Body of pancreas (tissue), 4 donors: ENCODE results near the gene KRI1. TPM values are rescaled to one million over a fixed set of nuclear protein-coding genes. Genes with fewer than 3 reads are reported as not detected.

Source experiments
- ATAC-seq: fragments of 150-250 bp; one replicate; pipeline ENCODE4 v1.9.1; 2016
- DNase-seq, 4 donors: peaks; one replicate each; pipeline ENCODE4 v3.0.0-alpha.2; 2019
- H3K27ac ChIP-seq, 4 donors: fragments of 200-600 bp; sonication (generic); 1 replicate in 3 of 4; 2 replicates in 1 of 4; pipeline versions ENCODE4 v1.5.1 to v1.6.1; 2016 to 2019; ENCODE audit warnings: mild to moderate bottlenecking in 1 of 4, mixed read lengths in 1 of 4, moderate library complexity in 1 of 4
- H3K27me3 ChIP-seq, 2 donors: fragments of 200-600 bp; sonication (generic); one replicate each; pipeline ENCODE4 v1.6.0; 2016; ENCODE audit warnings: mild to moderate bottlenecking in 1 of 2
- H3K36me3 ChIP-seq, 2 donors: fragments of 200-600 bp; sonication (generic); replicated peaks in 1 of 2; 2 replicates each; pipeline ENCODE4 v1.5.1; 2016; ENCODE audit warnings: low read depth in 2 of 2; ENCODE audit not compliant: insufficient read depth in 1 of 2
- H3K4me1 ChIP-seq: fragments of 200-600 bp; sonication (generic); one replicate; pipeline ENCODE4 v1.6.0; 2016
- H3K4me3 ChIP-seq, 2 donors: fragments of 200-600 bp; sonication (generic); 1 replicate in 1 of 2; 2 replicates in 1 of 2; pipeline ENCODE4 v1.5.1; 2016 to 2019
- H3K9me3 ChIP-seq, 3 donors: fragments of 200-600 bp; sonication (generic); 1 replicate in 2 of 3; 2 replicates in 1 of 3; pipeline ENCODE4 v1.5.1; 2016
- CTCF ChIP-seq, 7 experiments: fragments of 450-650 bp in 4 of 7; fragments of 200-600 bp in 3 of 7; sonication (generic) in 3 of 7; IDR thresholded peaks; one replicate each; pipeline ENCODE4 v1.5.1; 2016 to 2019; ENCODE audit warnings: antibody characterized with exemption in 7 of 7
- POLR2A ChIP-seq, 3 donors: fragments of 450-650 bp; IDR thresholded peaks; one replicate each; pipeline ENCODE4 v1.6.1; 2016; ENCODE audit warnings: antibody characterized with exemption in 3 of 3, mild to moderate bottlenecking in 2 of 3
- WGBS, 2 donors: methylation state at CpG; one replicate each; pipeline ENCODE4 v1.1.5; 2017; 5-methylcytosine and 5-hydroxymethylcytosine counted together
- intact Hi-C: fragments of 100-400 bp; cut with DNase I; formaldehyde crosslinking; loops from one replicate; pipeline ENCODE4 v1.15.1; 2023
- total RNA-seq, 2 donors: library from RNA; depleted of rRNA; stranded (reverse); fragments of >200 nt; gene quantifications; one replicate each; pipeline ENCODE4 v1.1.0, GENCODE V29; 2016

KRI1 gene
- total RNA-seq, 2 donors from 2014 or later: 24.1 to 28.8 TPM

GRCh38 chr19:10568826-10569651 lies 3.2 kb upstream of the KRI1 start, which contains the start of gene CDKN2D:
Gene CDKN2D, minus strand, starts transcription at chr19:10568979. Its CDS starts 326 bp downstream, at chr19:10568653.
- WGBS, 2 donors: 0% methylated on average over 18 to 67 of the region's 71 CpGs
- intact Hi-C loops: no loop called here
- Histone ChIP-seq H3K4me1 (peaks cover 41% of the 10 kb centered on the region), H3K9me3 (no peaks in the 10 kb centered on the region), H3K27ac (peak within 1 kb of the TSS; percentile 46 to 89 (median 69)), H3K4me3 (peak within 1 kb of the TSS; percentile 17 to 30), H3K27me3 (no peaks in the 10 kb centered on the region), H3K36me3 (no peaks in the 10 kb centered on the region)
- DNase-seq (peak; percentile 100), ATAC-seq (peak; percentile 87)
- TF ChIP-seq CTCF (IDR thresholded peaks at IDR 0.05) (peak; percentile 4 to 89 (median 46)), POLR2A (IDR thresholded peaks at IDR 0.05) (peak; percentile 38 to 46 (median 43))

GRCh38 chr19:10568062-10568825 lies 2.4 kb upstream of the KRI1 start:
- 4 to 6% methylated on average over 11 to 29 of the region's 58 CpGs for WGBS, 2 donors
- no peaks in the 10 kb centered on the region for H3K27me3 ChIP-seq
- intact Hi-C loops: no loop called here
- ATAC-seq (peak; percentile 12), DNase-seq (peak; percentile 50 to 60 (median 56))
- H3K9me3 ChIP-seq: no peaks in the 10 kb centered on the region
- H3K36me3 ChIP-seq: no peaks in the 10 kb centered on the region
- H3K4me3 ChIP-seq: peak overlapping the region; percentile 17 to 30
- H3K4me1 ChIP-seq: peaks cover 41% of the 10 kb centered on the region
- TF ChIP-seq POLR2A (IDR thresholded peaks at IDR 0.05) (no peak), CTCF (IDR thresholded peaks at IDR 0.05) (no peak)
- H3K27ac ChIP-seq: peak overlapping the region; percentile 46 to 89 (median 69)

GRCh38 chr19:10567656-10568055 lies 1.8 kb upstream of the KRI1 start:
- 40 to 45% methylated on average over 5 of the region's 5 CpGs for WGBS, 2 donors
- H3K4me3 ChIP-seq: no peak overlapping the region
- ATAC-seq (no peak), DNase-seq (no peak)
- H3K27me3 ChIP-seq: no peaks in the 10 kb centered on the region
- H3K4me1 ChIP-seq: peaks cover 41% of the 10 kb centered on the region
- peak overlapping the region in 2 of 4 donors; percentile 81 to 89 for H3K27ac ChIP-seq
- TF ChIP-seq POLR2A (IDR thresholded peaks at IDR 0.05) (no peak), CTCF (IDR thresholded peaks at IDR 0.05) (no peak)
- no peaks in the 10 kb centered on the region for H3K9me3 ChIP-seq
- no peaks in the 10 kb centered on the region for H3K36me3 ChIP-seq
- intact Hi-C loops: no loop called here

GRCh38 chr19:10566658-10567410 lies 1.0 kb upstream of the KRI1 start:
- TF ChIP-seq POLR2A (IDR thresholded peaks at IDR 0.05): no peak
- TF ChIP-seq CTCF (IDR thresholded peaks at IDR 0.05): no peak
- intact Hi-C loops: no loop called here
- ATAC-seq: no peak
- Histone ChIP-seq H3K27ac (peak overlapping the region; percentile 68 to 89 (median 74)), H3K4me3 (no peak overlapping the region), H3K27me3 (no peaks in the 10 kb centered on the region), H3K4me1 (peaks cover 37% of the 10 kb centered on the region), H3K9me3 (no peaks in the 10 kb centered on the region), H3K36me3 (no peaks in the 10 kb centered on the region)
- peak in 3 of 4 donors; percentile 17 to 35 (median 28) for DNase-seq
- 45 to 49% methylated on average over 12 to 19 of the region's 19 CpGs for WGBS, 2 donors
